Body of pancreas (tissue), 4 donors: ENCODE results near the gene BCL10. TPM values are rescaled to one million over a fixed set of nuclear protein-coding genes. Genes with fewer than 3 reads are reported as not detected.

Experiments used
- ATAC-seq: fragments of 150-250 bp; one replicate; pipeline ENCODE4 v1.9.1; 2016
- DNase-seq, 4 donors: peaks; one replicate each; pipeline ENCODE4 v3.0.0-alpha.2; 2019
- H3K27ac ChIP-seq, 4 donors: fragments of 200-600 bp; sonication (generic); 1 replicate in 3 of 4; 2 replicates in 1 of 4; pipeline versions ENCODE4 v1.5.1 to v1.6.1; 2016 to 2019; ENCODE audit warnings: mild to moderate bottlenecking in 1 of 4, mixed read lengths in 1 of 4, moderate library complexity in 1 of 4
- H3K27me3 ChIP-seq, 2 donors: fragments of 200-600 bp; sonication (generic); one replicate each; pipeline ENCODE4 v1.6.0; 2016; ENCODE audit warnings: mild to moderate bottlenecking in 1 of 2
- H3K36me3 ChIP-seq, 2 donors: fragments of 200-600 bp; sonication (generic); replicated peaks in 1 of 2; 2 replicates each; pipeline ENCODE4 v1.5.1; 2016; ENCODE audit warnings: low read depth in 2 of 2; ENCODE audit not compliant: insufficient read depth in 1 of 2
- H3K4me1 ChIP-seq: fragments of 200-600 bp; sonication (generic); one replicate; pipeline ENCODE4 v1.6.0; 2016
- H3K4me3 ChIP-seq, 2 donors: fragments of 200-600 bp; sonication (generic); 1 replicate in 1 of 2; 2 replicates in 1 of 2; pipeline ENCODE4 v1.5.1; 2016 to 2019
- H3K9me3 ChIP-seq, 3 donors: fragments of 200-600 bp; sonication (generic); 1 replicate in 2 of 3; 2 replicates in 1 of 3; pipeline ENCODE4 v1.5.1; 2016
- POLR2A ChIP-seq, 3 donors: fragments of 450-650 bp; IDR thresholded peaks; one replicate each; pipeline ENCODE4 v1.6.1; 2016; ENCODE audit warnings: antibody characterized with exemption in 3 of 3, mild to moderate bottlenecking in 2 of 3
- WGBS, 2 donors: methylation state at CpG; one replicate each; pipeline ENCODE4 v1.1.5; 2017; 5-methylcytosine and 5-hydroxymethylcytosine counted together
- intact Hi-C: fragments of 100-400 bp; cut with DNase I; formaldehyde crosslinking; loops from one replicate; pipeline ENCODE4 v1.15.1; 2023
- total RNA-seq, 2 donors: library from RNA; depleted of rRNA; stranded (reverse); fragments of >200 nt; gene quantifications; one replicate each; pipeline ENCODE4 v1.1.0, GENCODE V29; 2016
- TF ChIP-seq, protein P1 (sequence below), 7 experiments: fragments of 450-650 bp in 4 of 7; fragments of 200-600 bp in 3 of 7; sonication (generic) in 3 of 7; IDR thresholded peaks; one replicate each; pipeline ENCODE4 v1.5.1; 2016 to 2019; ENCODE audit warnings: antibody characterized with exemption in 7 of 7

Gene BCL10
- total RNA-seq, 2 donors from 2014 or later: 4.9 to 9.3 TPM

- Histone ChIP-seq H3K27ac (peak overlapping the region; percentile 35 to 99 (median 96)), H3K4me3 (no peak overlapping the region), H3K36me3 (no peaks in the 10 kb centered on the region), H3K27me3 (no peaks in the 10 kb centered on the region), H3K9me3 (no peaks in the 10 kb centered on the region), H3K4me1 (peaks cover 44% of the 10 kb centered on the region)
- DNase-seq: no peak
- TF ChIP-seq, protein P1, sequence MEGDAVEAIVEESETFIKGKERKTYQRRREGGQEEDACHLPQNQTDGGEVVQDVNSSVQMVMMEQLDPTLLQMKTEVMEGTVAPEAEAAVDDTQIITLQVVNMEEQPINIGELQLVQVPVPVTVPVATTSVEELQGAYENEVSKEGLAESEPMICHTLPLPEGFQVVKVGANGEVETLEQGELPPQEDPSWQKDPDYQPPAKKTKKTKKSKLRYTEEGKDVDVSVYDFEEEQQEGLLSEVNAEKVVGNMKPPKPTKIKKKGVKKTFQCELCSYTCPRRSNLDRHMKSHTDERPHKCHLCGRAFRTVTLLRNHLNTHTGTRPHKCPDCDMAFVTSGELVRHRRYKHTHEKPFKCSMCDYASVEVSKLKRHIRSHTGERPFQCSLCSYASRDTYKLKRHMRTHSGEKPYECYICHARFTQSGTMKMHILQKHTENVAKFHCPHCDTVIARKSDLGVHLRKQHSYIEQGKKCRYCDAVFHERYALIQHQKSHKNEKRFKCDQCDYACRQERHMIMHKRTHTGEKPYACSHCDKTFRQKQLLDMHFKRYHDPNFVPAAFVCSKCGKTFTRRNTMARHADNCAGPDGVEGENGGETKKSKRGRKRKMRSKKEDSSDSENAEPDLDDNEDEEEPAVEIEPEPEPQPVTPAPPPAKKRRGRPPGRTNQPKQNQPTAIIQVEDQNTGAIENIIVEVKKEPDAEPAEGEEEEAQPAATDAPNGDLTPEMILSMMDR (IDR thresholded peaks at IDR 0.05): no peak
- no peak for TF ChIP-seq POLR2A (IDR thresholded peaks at IDR 0.05)
- intact Hi-C loops: no loop called here
- 46 to 47% methylated on average over 10 to 11 of the region's 11 CpGs for WGBS, 2 donors
- ATAC-seq: no peak
These were observed 677 bp upstream of the BCL10 start for GRCh38 chr1:85276978-85277639.

DNA sequence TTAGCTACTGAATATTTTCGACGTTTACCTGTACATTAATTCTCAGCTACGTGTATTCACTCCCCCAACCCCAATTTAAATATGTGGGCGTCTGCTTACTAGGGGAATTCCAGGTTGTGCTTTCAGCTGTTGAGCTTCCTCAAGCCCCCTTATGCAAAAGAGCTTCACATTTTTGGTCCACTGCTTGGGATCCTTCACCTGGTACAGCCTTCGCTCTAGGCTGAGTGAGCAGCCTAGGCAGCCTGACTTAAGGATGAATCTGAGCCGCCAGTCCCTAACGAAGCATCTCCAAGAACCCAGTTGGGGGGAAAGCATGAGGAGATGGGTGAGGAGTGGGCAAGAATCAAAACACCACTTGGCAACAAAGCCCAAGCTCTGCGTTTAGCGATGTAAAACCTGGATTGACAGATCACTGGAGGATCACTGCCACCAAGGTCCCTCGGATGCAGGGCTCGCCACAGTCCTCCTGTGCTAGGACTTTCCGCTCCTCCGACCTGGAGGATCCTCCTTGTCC is 674 bp downstream of the BCL10 start:
- peaks cover 57% of the 10 kb centered on the region for H3K4me1 ChIP-seq

GRCh38 chr1:85274969-85275453 is 1.4 kb downstream of the BCL10 start:
- 21 to 30% methylated on average over 1 of the region's 1 CpG for WGBS, 2 donors
- intact Hi-C loops: no loop called here

More for the DNA sequence above, 674 bp downstream of the BCL10 start:
- Histone ChIP-seq H3K36me3 (no peaks in the 10 kb centered on the region), H3K27me3 (no peaks in the 10 kb centered on the region), H3K4me3 (peak overlapping the region; percentile 71 to 79), H3K27ac (peak overlapping the region; percentile 93 to 99 (median 96)), H3K9me3 (no peaks in the 10 kb centered on the region)
- WGBS, 2 donors: 1% methylated on average over 13 of the region's 13 CpGs
- intact Hi-C loops: no loop called here
- DNase-seq (no peak), ATAC-seq (no peak)
- TF ChIP-seq, protein P1 (IDR thresholded peaks at IDR 0.05): no peak
- no peak for TF ChIP-seq POLR2A (IDR thresholded peaks at IDR 0.05)

GRCh38 chr1:85273397-85273796 is 3.0 kb downstream of the BCL10 start:
- intact Hi-C loops: no loop called here

More at GRCh38 chr1:85274969-85275453, 1.4 kb downstream of the BCL10 start:
- Histone ChIP-seq H3K9me3 (no peaks in the 10 kb centered on the region), H3K36me3 (peaks cover 0 to 5% of the 10 kb centered on the region in 2 donors), H3K4me3 (no peak overlapping the region), H3K27me3 (no peaks in the 10 kb centered on the region), H3K27ac (peak overlapping the region; percentile 93 to 99 (median 96)), H3K4me1 (peaks cover 63% of the 10 kb centered on the region)
- no peak for ATAC-seq
- DNase-seq: peak in 1 of 4 donors; percentile 41
- TF ChIP-seq, protein P1 (IDR thresholded peaks at IDR 0.05): no peak
- TF ChIP-seq POLR2A (IDR thresholded peaks at IDR 0.05): peak in 2 of 3 donors; percentile 40 to 45

More at GRCh38 chr1:85273397-85273796, 3.0 kb downstream of the BCL10 start:
- Histone ChIP-seq H3K36me3 (peaks cover 0 to 11% of the 10 kb centered on the region in 2 donors), H3K27me3 (no peaks in the 10 kb centered on the region), H3K27ac (no peak overlapping the region), H3K4me3 (no peak overlapping the region), H3K9me3 (no peaks in the 10 kb centered on the region), H3K4me1 (peaks cover 72% of the 10 kb centered on the region)
- no peak for DNase-seq
- no peak for ATAC-seq
- TF ChIP-seq, protein P1 (IDR thresholded peaks at IDR 0.05): no peak
- no peak for TF ChIP-seq POLR2A (IDR thresholded peaks at IDR 0.05)
